H1 (cell line): ENCODE results near the gene FAM200B. TPM values are rescaled to one million over a fixed set of nuclear protein-coding genes. Genes with fewer than 3 reads are reported as not detected.

Source experiments
- JUN ChIP-seq: IDR thresholded peaks from 2 replicates; pipeline ENCODE4 v1.6.1; 2011; ENCODE audit warnings: low read depth, mild to moderate bottlenecking, improper control_type of control experiment, low read length
- RBBP5 ChIP-seq: IDR thresholded peaks from 2 replicates; pipeline ENCODE4 v1.7.1; 2012; ENCODE audit warnings: low read depth, mild to moderate bottlenecking, inconsistent platforms, low read length, moderate library complexity, borderline replicate concordance
- SRF ChIP-seq: IDR thresholded peaks from 2 replicates; pipeline ENCODE4 v1.6.1; 2011; ENCODE audit warnings: mild to moderate bottlenecking, low read depth, low read length, moderate library complexity
- polyA plus RNA-seq, 7 experiments: library from polyadenylated mRNA; depleted of rRNA in 3 of 7; stranded (reverse) in 5 of 7; unstranded in 2 of 7; fragments of >200 nt in 5 of 7; fragments of 200-250 nt in 2 of 7; gene quantifications; 1 replicate in 5 of 7; 2 replicates in 1 of 7; 4 replicates in 1 of 7; pipeline versions ENCODE4 v1.2.1 to v1.2.3, GENCODE V29; 2011 to 2013; ENCODE audit warnings: missing spikeins in 2 of 7, mixed read lengths in 2 of 7
- total RNA-seq: library from RNA; stranded (reverse); fragmentation: NEBNext Ultra II Directional; extraction: Animal tissue kit (Norgen Biotek cat#: 25700); gene quantifications from 2 replicates; pipeline ENCODE4 v1.2.1, GENCODE V29; 2021

Gene FAM200B
- total and polyA plus RNA-seq, 2 of the 8 experiments (the other 6 are each of a cell fraction or from before 2014, with no cell fraction given), result 10.7 to 23.7 TPM

- TF ChIP-seq JUN, result no peak
- TF ChIP-seq SRF, result no peak
- no peak for TF ChIP-seq RBBP5
These were observed 55.6 kb downstream of the FAM200B start (continued) for GRCh38 chr4:15737255-15737654.
